ENCODE measurements around the gene C4orf50. TPM values are rescaled to one million over a fixed set of nuclear protein-coding genes. Genes with fewer than 3 reads are reported as not detected.

The C4orf50 gene
- total and polyA plus RNA-seq, 10 of the 15 experiments (the other 5 are each of a cell fraction or from before 2014, with no cell fraction given) = 0.04 to 0.09 (median 0.05) TPM; not detected in 3

DNA sequence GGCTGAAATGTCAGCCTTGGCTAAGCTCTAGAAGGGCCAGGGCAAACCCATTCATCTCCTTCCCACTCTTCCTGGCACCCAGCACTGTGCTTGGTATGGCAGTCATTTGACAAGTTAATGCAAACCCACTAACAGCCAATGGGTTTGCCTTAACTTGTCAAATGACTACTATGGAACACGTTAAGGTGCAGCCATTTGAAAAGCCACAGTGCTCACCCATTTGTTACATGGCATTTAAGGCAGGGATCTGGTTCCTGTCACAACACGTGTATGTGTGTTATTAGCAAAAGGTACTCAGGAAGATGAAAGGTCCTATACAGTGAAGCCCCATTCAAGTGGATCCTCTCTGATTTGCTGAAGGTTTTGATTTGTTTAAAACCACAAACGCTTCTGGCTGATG lies 132.5 kb downstream of the C4orf50 start:
- DNase-seq (ENCODE audit: low read depth, low spot score) (no peak), ATAC-seq (no peak), FAIRE-seq (no peak)
- H3K36me3 ChIP-seq (ENCODE audit: control insufficient read depth in 2 of 2, insufficient read depth in 2 of 2, low read length in 1 of 2) = no peaks in the 10 kb centered on the region
- intact Hi-C loops (cut with micrococcal nuclease; ENCODE audit: unreplicated experiment) (no loop called here), in situ Hi-C loops (cut with MboI) (no loop called here)
- ChIA-PET CTCF (no interaction called here), SMC1A (ENCODE audit: uncharacterized antibody, unreplicated experiment) (no interaction called here), POLR2A (no interaction called here), RAD21 (ENCODE audit: unreplicated experiment) (no interaction called here)
- BruUV-seq (replicated peaks) = no TSS peak
- no peak overlapping the region for H3K9ac ChIP-seq (ENCODE audit: control insufficient read depth, insufficient read depth, low read length)
- H3K27ac ChIP-seq (ENCODE audit: control insufficient read depth, insufficient read depth) = no peak overlapping the region
- no peaks in the 10 kb centered on the region for H4K20me1 ChIP-seq (ENCODE audit: control insufficient read depth, insufficient read depth)
- H3K9me3 ChIP-seq (replicated peaks; ENCODE audit: control insufficient read depth, insufficient read depth, low read length) = no peaks in the 10 kb centered on the region
- TF ChIP-seq, protein P1, sequence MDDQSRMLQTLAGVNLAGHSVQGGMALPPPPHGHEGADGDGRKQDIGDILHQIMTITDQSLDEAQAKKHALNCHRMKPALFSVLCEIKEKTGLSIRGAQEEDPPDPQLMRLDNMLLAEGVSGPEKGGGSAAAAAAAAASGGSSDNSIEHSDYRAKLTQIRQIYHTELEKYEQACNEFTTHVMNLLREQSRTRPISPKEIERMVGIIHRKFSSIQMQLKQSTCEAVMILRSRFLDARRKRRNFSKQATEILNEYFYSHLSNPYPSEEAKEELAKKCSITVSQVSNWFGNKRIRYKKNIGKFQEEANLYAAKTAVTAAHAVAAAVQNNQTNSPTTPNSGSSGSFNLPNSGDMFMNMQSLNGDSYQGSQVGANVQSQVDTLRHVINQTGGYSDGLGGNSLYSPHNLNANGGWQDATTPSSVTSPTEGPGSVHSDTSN (IDR thresholded peaks at IDR 0.05; ENCODE audit: insufficient replicate concordance, low read depth, low read length) = no peak
- TF ChIP-seq MYC (IDR thresholded peaks at IDR 0.05; ENCODE audit: insufficient read depth, insufficient read length, insufficient replicate concordance, low read length, severe bottlenecking) (no peak), CBFB (IDR thresholded peaks at IDR 0.05; ENCODE audit: low read depth) (no peak)
- TF ChIP-seq, protein P2, sequence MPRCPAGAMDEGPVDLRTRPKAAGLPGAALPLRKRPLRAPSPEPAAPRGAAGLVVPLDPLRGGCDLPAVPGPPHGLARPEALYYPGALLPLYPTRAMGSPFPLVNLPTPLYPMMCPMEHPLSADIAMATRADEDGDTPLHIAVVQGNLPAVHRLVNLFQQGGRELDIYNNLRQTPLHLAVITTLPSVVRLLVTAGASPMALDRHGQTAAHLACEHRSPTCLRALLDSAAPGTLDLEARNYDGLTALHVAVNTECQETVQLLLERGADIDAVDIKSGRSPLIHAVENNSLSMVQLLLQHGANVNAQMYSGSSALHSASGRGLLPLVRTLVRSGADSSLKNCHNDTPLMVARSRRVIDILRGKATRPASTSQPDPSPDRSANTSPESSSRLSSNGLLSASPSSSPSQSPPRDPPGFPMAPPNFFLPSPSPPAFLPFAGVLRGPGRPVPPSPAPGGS (IDR thresholded peaks at IDR 0.05; ENCODE audit: borderline replicate concordance, insufficient read depth, low read depth, low read length, poor library complexity, severe bottlenecking) = no peak
- no peaks in the 10 kb centered on the region for H3K79me2 ChIP-seq (ENCODE audit: control insufficient read depth, insufficient read depth, low read length)
- H3K4me1 ChIP-seq (ENCODE audit: control insufficient read depth, insufficient read depth, low read length) = no peaks in the 10 kb centered on the region
- no peak overlapping the region for H3K4me2 ChIP-seq (ENCODE audit: control insufficient read depth, insufficient read depth)
- 0% methylated on average over 3 of the region's 3 CpGs for WGBS (ENCODE audit: insufficient coverage, insufficient replicate concordance, low lambda C conversion rate, missing lambda C conversion rate)
- no peak overlapping the region for H2AFZ ChIP-seq (ENCODE audit: control insufficient read depth, low read depth, low read length)
- H3K27me3 ChIP-seq (replicated peaks in 1 of 2; ENCODE audit: control insufficient read depth in 2 of 2, insufficient read depth in 2 of 2, low read length in 1 of 2) = peaks cover 0 to 10% of the 10 kb centered on the region in 2 experiments; a peak in 3 of 4 replicates
- H3K4me3 ChIP-seq = no peak overlapping the region

Measured in GM12878 (cell line).